Measurements from ENCODE around the gene MED16. TPM values are rescaled to one million over a fixed set of nuclear protein-coding genes. Genes with fewer than 3 reads are reported as not detected.

Gene MED16
- total and polyA plus RNA-seq, 2 of the 13 experiments (the other 11 are each of a cell fraction or from before 2014, with no cell fraction given) = 13.3 to 14.8 TPM

DNA sequence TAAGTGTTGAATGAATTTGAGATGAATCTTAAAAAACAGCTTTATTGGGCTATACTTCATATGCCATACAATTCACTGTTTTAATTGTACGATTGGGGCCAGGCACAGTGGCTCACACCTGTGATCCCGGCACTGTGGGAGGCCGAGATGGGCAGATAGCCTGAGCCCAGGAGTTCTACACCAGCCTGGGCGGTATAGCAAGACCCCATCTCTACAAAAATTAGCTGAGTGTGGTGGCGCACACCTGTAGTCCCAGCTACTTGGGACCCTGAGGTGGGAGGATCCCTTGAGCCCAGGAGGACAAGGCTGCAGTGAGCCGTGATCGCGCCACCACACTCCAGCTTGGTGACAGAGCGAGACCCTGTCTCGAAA lies 43.2 kb upstream of the MED16 start:
- Histone ChIP-seq H3K4me3 (replicated peaks in 1 of 3; ENCODE audit: insufficient read depth in 1 of 3, low read depth in 2 of 3, low read length in 3 of 3) (no peak overlapping the region), H3K79me2 (ENCODE audit: insufficient read depth, low read length) (peaks cover 82% of the 10 kb centered on the region), H3K36me3 (replicated peaks in 1 of 2; ENCODE audit: control insufficient read depth in 1 of 2, insufficient read depth in 2 of 2, low read length in 2 of 2) (peaks cover 20 to 64% of the 10 kb centered on the region in 2 experiments; a peak in 4 of 5 replicates), H3K9me3 (ENCODE audit: low read length) (no peaks in the 10 kb centered on the region), H3K27ac (ENCODE audit: extremely low read length, insufficient read depth, low read length) (no peak overlapping the region), H3K4me1 (ENCODE audit: insufficient read depth, low read length) (peaks cover 83% of the 10 kb centered on the region), H3K9ac (ENCODE audit: insufficient read depth, low read depth, low read length) (no peak overlapping the region), H2AFZ (ENCODE audit: low read length) (no peak overlapping the region), H3K4me2 (ENCODE audit: low read depth, low read length) (no peak overlapping the region), H3K27me3 (ENCODE audit: control insufficient read depth in 1 of 2, insufficient read depth in 2 of 2, low read length in 2 of 2) (no peaks in the 10 kb centered on the region), H4K20me1 (ENCODE audit: insufficient read depth, low read length) (peaks cover 56% of the 10 kb centered on the region; the same call in 1 of the 2 replicates)
- FAIRE-seq (no peak), DNase-seq (ENCODE audit: low spot score) (no peak), ATAC-seq (no peak)
- ChIA-PET POLR2A (interaction anchor here (0.7 to 2.5 kb wide), 5 partner anchors 9 to 48 kb away, joined by 4 to 28 read pairs (median 6); partner anchors contain the start of gene WDR18), CTCF (ENCODE audit: low intra/inter-chr PET ratio, low total read pairs) (no interaction called here)
- in situ Hi-C loops (cut with HindIII; ENCODE audit: extremely low pct_ligation_motif_present, low pct_unique_long_range_greater_than_20kb) (no loop called here), intact Hi-C loops (cut with micrococcal nuclease; ENCODE audit: unreplicated experiment) (no loop called here)
- 99% methylated on average over 10 of the region's 10 CpGs for WGBS (ENCODE audit: low lambda C conversion rate)
- no TSS peak for BruUV-seq (replicated peaks)
- TF ChIP-seq YY1 (IDR thresholded peaks at IDR 0.05; ENCODE audit: insufficient read depth, insufficient replicate concordance, low read depth, low read length) = no peak
- TF ChIP-seq ZNF121 (CRISPR knock-in tag; IDR thresholded peaks at IDR 0.05) = peak; percentile 71; the same call in 1 of the 2 replicates
- peak; percentile 69; the same call in 1 of the 2 replicates for TF ChIP-seq AKAP8 (CRISPR knock-in tag; IDR thresholded peaks at IDR 0.05)
- TF ChIP-seq MAX (IDR thresholded peaks at IDR 0.05) = no peak
- peak; percentile 2; the same call in 1 of the 2 replicates for TF ChIP-seq POLR2G (IDR thresholded peaks at IDR 0.05; ENCODE audit: low read depth, low read length)
- no peak for TF ChIP-seq ZFP36L2 (CRISPR knock-in tag; IDR thresholded peaks at IDR 0.05)
- no peak for TF ChIP-seq FOSL1 (CRISPR knock-in tag; IDR thresholded peaks at IDR 0.05; ENCODE audit: borderline replicate concordance)
- TF ChIP-seq ZNF605 (CRISPR knock-in tag; IDR thresholded peaks at IDR 0.05) = no peak
- TF ChIP-seq ZNF460 (CRISPR knock-in tag; IDR thresholded peaks at IDR 0.05; ENCODE audit: borderline replicate concordance) = peak; percentile 30; the same call in 1 of the 2 replicates
- no peak for TF ChIP-seq HNRNPL (IDR thresholded peaks at IDR 0.05; ENCODE audit: low read depth, low read length)
- no peak for TF ChIP-seq CBX1 (IDR thresholded peaks at IDR 0.05; ENCODE audit: low read depth)
- TF ChIP-seq GTF2F1 (IDR thresholded peaks at IDR 0.05; ENCODE audit: low read length) = no peak
